Subcutaneous adipose tissue (tissue), 4 donors: ENCODE data around the gene GATA5. TPM values are rescaled to one million over a fixed set of nuclear protein-coding genes. Genes with fewer than 3 reads are reported as not detected.

ENCODE experiments used
- total RNA-seq, 4 donors: library from RNA; depleted of rRNA; stranded (reverse); fragments of >200 nt; gene quantifications; one replicate each; pipeline ENCODE4 v1.1.0, GENCODE V29; 2016
- TF ChIP-seq, protein P1 (sequence below): fragments of 450-650 bp; IDR thresholded peaks from one replicate; pipeline ENCODE4 v1.5.1; 2016; ENCODE audit warnings: low read depth, mild to moderate bottlenecking, control low read depth, antibody characterized with exemption, moderate library complexity

Gene GATA5
- total RNA-seq, 4 donors from 2014 or later, result not detected

- TF ChIP-seq, protein P1, sequence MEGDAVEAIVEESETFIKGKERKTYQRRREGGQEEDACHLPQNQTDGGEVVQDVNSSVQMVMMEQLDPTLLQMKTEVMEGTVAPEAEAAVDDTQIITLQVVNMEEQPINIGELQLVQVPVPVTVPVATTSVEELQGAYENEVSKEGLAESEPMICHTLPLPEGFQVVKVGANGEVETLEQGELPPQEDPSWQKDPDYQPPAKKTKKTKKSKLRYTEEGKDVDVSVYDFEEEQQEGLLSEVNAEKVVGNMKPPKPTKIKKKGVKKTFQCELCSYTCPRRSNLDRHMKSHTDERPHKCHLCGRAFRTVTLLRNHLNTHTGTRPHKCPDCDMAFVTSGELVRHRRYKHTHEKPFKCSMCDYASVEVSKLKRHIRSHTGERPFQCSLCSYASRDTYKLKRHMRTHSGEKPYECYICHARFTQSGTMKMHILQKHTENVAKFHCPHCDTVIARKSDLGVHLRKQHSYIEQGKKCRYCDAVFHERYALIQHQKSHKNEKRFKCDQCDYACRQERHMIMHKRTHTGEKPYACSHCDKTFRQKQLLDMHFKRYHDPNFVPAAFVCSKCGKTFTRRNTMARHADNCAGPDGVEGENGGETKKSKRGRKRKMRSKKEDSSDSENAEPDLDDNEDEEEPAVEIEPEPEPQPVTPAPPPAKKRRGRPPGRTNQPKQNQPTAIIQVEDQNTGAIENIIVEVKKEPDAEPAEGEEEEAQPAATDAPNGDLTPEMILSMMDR, result no peak
Measured at GRCh38 chr20:62457098-62457497, 18.7 kb downstream of the GATA5 start.

DNA sequence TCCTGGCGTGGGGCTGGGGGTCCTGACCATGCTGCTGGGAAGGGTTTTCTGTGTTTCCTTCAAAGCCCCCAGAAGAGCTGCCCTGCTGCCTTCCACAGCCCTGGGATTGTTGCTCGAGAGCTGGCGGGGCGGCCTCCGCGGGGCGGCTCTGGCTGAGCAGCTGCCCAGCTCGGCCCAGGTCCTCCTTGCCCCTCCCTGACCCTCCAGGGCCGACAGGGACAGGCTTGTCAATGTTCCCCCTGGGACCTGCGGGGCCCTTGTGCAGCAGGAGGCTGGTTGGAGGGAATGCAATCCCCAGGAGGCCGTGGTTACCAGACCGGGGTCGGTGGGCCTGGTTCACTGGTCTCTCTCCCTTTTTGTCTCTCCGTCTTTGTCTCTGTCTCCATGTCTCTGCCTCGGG is 19.9 kb downstream of the GATA5 start:
- TF ChIP-seq, protein P1, result no peak

GRCh38 chr20:62454904-62455636 is 20.7 kb downstream of the GATA5 start:
- TF ChIP-seq, protein P1, result no peak

GRCh38 chr20:62453186-62453808 is 22.5 kb downstream of the GATA5 start:
- TF ChIP-seq, protein P1, result no peak

DNA sequence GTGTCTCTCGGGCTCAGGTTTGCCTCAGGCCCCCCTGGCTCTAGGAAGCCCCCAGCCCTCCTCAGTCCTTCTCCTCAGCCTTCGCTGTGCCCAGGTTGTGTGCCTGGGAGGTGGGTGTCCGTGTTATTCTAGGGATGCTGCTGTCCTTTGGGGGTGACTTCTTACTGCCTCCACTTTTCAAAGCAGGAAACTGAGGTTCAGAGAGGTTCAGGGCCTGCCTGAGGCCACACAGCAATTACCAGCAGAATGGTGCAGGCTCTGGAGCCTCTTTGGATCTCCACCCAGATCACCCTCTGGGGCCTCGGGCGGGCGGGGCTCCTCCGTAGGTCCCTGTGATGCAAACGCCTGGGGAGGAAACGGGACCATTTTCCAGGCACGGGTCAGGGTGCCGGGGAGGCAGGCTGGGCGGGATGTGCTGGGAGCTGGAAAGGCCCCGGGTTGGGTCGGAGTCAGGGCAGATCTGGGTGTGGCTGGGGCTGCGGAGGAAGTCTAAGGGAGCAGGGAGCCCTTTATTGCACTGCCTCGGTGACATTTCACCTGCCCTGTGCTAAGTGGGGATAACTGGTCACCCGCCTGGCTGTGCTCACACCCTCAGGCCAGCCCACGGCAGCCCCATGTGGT is 23.2 kb downstream of the GATA5 start:
- TF ChIP-seq, protein P1, result no peak

GRCh38 chr20:62451970-62452369 is 23.8 kb downstream of the GATA5 start:
- TF ChIP-seq, protein P1, result no peak

DNA sequence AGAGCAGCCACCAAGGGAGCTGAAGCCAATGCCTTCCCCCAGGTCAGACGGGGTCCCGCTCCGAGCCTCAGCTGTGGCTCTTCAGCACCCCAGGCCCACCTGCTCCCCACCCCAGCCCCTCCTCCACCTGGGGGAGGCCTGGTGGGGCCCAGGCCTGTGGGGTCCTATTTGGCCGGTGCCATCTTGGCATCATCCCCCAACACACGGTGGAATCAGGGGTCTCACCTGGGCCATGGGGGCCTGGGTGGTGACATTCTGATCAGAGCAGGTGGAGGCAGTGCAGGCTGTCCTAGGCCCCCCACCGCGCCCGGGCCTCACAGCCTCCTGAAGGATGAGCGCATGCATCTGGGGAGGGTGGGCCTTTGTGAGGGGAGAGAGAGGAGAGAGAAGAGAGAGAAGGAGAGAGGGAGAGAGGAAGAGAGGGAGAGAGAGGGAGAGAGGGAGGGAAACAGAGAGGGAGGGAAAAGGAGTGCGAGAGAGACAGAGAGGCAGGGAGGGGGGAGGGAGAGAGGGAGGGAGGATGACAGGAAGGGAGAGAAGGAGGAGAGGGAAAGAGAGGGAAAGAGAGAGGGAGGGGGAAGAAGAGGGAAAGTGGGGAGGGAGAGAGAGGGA is 24.5 kb downstream of the GATA5 start:
- TF ChIP-seq, protein P1, result no peak
